ENCODE data around the gene TRNT1.

- no peak for TF ChIP-seq CTCF (conservative IDR thresholded peaks at IDR 0.05; ENCODE audit: low read depth in 2 of 2)
- no peak for TF ChIP-seq EZH2phosphoT487 (IDR thresholded peaks at IDR 0.05; ENCODE audit: unreplicated experiment)
- no peak for TF ChIP-seq POLR2AphosphoS5 (IDR thresholded peaks at IDR 0.05; ENCODE audit: low read depth)
Measured at GRCh38 chr3:3081381-3082233, 45.1 kb upstream of the TRNT1 start.
